HG02763 (cell line): ENCODE data around the gene CLCN3.
"Not testable (repeated sequence)": the region's sequence is repeated elsewhere in the genome, so short reads cannot be mapped to it uniquely, and the experiment has no call there.

Source experiments
- ATAC-seq: cut with Tn5 transposase; IDR thresholded peaks from one replicate; pipeline ENCODE4 v1.9.1; 2021; ENCODE audit warnings: mild to moderate bottlenecking, moderate library complexity; ENCODE audit not compliant: unreplicated experiment

The CLCN3 gene

DNA sequence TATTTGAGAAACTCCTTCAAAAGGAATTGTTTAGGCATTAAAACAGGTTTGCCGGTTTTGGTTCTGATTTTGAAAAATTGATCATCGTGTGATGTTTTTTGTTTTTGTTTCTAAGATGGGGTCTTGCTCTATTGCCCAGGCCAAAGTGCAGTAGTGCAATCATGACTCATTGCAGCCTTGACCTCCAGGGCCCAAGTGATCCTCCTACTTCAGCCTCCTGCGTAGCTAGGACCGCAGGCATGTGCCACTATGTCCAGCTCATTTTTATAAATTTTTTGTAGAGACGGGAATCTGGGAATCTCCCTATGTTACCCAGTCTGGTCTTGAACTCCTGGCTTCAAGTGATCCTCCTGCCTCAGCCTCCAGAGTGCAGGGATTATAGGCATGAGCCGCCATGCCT is 35.0 kb downstream of the CLCN3 start:
- ATAC-seq: no peak

DNA sequence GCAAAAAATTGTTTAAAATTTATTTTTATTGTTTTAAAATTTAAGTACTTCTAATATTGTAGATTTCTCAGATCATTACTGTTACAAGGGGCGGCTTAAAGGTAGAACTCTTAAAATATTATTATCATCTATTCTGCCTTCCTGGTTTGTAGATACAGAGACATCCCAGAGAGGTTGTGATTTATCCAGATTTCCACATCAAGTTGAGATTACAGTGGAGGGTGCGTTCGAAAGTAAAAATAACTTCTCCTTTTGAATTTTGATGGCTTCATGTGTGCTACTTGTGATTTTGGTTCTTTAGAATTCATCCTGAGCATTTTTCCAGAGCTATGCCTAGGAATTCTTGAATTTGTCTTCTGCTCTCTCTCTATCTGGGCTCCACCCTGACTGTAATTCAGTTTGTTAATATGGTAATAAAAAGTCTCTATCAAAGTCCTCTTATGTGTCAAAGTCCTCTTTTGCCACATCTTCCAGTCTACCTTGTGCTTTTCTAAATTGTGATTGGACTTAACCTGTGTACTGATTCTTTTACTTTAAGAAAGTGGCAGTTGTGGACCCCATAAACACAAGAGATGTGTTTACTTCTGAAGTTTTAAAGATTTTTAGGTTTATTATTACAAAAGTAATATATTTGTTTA is 37.2 kb downstream of the CLCN3 start:
- no peak for ATAC-seq

DNA sequence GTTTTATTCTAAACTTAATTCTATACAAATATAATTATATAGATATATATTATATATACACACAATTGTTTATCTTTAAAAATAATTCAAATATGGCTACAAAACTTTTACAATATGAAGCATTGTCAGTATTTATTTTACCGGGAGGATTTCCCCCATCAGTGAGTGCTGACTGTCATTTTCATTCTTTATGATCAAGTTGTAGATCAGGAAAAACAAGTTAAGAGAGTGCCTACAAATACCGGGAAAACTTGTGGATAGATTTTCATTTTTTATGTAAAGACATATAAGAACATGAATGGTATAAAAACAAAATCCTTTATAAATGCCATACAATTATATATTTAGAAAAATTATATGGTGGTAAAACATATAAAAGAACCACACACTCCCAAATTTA is 37.8 kb downstream of the CLCN3 start:
- ATAC-seq: no peak

DNA sequence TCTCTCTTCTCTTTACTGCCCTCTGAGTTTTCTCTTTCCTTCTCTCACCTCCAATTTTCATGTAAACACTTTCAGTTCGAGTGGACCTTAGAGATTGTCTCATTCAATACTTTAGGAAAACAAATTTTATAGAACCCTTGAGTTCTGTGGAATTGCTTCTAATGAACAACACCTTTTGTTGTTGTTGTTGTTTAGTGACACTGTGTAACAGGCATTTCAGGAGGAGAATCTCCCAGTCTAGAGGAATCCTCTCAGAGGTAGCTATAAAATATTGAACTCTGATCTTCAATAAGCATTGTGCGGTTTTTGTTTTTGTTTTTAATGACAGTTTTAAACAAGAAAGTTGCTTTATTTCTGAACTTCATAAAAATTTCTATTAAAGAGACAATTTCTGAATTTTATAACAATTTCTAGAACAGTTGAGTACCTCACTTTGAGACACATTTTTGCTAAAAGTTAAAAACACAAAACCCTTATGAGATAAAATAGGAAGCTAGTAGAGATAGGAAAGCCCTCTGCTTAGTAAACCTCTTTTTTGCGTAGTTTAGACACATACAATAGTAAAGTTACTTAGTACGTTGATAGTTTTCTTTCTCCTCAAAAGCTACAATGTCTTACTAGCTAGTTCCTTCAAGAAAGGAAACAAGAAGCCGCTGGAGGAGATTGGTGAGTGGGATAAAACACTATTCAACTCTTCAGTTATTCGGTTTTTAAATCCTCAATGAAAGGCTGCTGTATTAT is 38.8 kb downstream of the CLCN3 start:
- ATAC-seq: no peak

DNA sequence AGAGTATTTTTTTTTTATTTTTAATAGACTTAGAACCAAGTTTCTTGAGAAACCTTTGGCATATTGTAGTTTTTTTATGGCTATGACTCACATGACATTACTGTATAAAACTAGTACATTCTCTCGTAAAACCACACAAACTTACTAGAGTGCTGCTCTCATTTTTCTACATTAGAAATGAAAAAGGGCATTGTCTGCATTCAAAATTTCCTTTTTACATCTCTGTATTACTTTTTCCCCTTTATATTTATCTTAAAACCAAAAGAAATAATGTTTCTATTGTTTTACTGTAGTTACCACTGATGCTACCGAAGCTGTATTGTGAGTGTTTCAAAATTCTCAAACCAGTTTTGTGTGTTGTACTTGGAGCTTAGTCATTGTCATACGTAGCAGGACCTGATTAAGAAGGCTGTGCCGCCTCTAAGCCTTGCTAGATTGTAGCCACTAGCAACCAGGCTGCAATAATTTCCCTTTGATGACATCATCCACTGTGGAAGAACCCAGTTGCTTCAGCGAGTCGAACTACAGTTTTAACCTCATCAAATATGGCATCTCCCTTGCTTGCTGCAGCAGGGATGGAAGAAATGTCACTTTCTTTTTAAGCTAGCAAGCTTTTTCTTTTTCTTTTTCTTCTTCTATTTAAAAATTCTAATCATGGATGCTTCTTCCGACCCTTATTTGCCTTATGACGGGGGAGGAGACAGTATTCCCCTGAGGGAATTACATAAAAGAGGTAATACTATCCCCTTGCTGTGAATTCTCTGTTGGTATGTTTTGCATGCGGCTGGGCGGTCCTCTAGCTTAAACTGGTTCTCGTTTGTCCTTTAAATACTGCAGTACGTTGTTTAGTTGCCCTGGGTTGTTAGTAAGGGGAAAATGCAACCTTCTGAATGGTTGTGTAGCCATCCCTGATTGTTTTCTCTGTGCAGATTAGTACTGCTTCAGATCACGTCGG is 39.6 kb downstream of the CLCN3 start:
- ATAC-seq: peak; percentile 94

DNA sequence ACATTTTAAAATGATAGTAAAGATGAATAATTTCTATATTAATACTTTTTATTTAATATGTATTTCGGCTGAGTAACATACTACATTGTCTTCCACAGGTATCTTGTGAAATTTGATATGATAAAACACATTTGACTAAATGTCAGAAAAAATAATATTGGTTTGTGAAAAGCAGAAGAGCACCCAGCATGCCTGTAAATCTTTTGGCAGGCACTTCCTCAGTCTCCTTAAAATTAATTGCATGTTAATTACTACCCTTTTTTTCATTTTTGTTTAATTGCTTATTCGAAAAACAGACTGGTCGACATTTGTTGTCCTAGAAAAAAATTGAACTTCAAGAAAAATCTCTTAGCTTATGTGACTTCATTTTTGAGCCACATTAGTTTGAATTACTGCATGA is 40.6 kb downstream of the CLCN3 start:
- ATAC-seq: no peak

DNA sequence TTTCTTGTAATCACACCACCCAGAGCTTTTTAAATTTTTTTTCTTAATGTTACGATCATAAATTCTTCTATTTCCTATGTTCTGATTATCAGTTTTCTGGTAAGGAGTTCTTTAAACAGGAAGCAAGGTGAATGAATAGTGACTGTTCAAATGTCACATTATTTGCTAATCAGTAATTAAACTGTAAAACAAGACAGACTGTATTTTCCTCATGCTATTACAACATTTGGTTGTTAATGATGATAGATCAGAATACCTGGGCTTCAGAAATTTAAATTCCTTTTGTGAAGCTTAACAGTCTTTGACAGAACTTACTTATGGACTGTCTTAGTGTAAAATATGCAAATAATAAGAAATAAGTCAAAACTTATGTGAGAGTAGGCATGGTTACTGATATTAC is 41.4 kb downstream of the CLCN3 start:
- ATAC-seq: no peak

DNA sequence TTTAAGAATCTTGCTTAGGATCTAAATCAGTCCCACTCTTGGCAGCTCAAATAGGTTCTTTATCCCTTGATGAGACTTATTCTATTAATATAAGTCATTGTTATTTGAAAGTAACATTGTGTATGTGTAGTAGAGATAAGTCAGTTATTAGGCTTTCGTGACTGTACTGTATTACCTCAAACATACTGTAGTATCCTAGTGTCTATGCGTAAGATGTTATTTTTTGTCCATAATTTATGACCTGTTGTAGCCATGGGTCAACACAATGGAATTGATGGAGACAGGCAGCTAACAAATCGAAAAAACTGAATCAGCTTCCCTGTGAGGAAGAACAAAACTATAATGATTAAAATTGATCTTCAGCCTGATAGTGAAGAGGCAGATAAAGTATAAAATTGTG is 41.8 kb downstream of the CLCN3 start:
- ATAC-seq: no peak

DNA sequence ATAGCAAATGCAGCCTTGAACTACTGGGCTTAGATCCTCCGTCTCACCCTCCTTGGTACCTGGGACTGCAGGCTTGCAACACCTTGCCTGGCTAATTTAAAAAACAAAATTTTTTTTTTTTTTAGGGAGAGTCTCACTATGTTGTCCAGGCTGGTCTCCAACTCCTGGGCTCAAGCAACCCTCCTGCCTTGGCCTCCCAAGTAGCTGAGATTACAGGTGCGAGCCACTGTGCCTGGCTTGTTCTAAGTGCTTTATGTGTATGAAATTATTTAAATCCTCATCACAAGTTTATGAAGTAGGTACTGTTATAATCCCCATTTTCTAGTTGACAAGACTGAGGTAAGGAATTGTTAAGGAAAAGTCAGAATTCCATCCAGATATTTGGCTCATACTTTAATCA is 43.0 kb downstream of the CLCN3 start:
- ATAC-seq: no peak

DNA sequence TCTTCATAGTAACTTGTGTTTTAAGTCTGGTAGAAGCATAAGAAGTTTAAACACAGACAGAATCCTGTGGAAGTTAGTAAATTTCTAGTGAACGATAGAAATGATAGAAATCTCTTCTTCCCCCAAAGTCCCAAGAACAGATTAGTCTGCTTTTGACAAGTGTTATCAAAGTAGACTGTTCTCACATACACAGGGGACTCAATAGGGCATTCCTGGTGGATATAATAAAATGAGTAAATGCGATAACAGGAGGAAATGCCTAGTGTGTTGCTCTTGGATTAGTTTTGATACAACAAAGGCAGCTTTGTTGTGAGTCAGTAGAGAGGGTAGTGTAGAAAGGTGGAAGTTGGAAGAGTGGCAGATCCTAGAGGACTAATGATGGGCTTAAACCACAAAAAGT is 43.5 kb downstream of the CLCN3 start:
- ATAC-seq: no peak

DNA sequence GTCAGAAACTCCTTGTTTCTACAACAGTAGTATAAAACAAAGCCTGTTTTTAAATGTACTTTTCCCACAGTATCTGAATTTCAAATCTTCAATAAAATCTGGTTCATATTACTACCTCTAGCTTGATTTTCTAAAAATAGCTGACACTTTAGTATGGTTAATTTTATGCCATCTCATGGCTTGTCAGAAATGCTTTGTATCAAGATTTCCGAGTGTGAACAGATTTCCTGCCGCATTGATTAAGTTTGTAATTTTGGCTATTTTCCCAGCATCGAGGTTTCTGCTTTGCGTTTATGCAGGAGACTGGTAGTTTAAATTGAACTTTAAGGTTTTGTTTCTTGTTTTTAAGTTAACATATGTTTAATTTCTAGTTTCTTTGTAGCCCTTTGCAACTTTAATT is 44.2 kb downstream of the CLCN3 start:
- no peak for ATAC-seq

DNA sequence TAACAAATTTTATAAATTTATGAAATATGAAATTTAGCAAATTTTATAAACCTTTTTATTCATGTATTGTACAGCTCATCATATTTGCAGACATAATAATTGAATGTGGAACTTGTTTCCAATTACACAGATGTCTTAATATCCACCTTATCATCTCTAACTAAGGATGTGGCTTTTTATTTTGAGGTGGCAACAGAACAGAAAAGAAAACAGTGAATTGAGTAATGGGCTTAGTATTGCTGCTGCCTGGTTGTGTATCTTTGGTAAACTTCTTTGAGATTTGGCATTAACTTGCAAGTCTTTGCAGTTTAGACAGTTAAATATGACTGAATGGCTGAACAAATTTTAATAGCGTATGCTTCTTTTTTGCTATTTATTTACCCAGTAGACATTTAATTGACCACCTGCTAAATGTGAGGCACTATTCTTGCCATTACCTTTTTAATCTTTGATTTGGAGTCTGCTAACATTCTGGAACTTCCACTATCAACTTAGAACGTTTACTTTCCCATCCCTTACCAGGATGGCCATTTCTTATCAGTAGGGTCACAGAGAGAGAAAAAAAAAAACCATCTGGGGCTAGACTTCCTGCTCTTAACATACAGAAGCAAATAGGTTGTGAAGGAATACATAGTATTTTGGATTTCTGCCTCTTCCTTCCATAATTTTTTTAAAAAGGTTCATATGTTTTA is 44.8 kb downstream of the CLCN3 start:
- no peak for ATAC-seq

DNA sequence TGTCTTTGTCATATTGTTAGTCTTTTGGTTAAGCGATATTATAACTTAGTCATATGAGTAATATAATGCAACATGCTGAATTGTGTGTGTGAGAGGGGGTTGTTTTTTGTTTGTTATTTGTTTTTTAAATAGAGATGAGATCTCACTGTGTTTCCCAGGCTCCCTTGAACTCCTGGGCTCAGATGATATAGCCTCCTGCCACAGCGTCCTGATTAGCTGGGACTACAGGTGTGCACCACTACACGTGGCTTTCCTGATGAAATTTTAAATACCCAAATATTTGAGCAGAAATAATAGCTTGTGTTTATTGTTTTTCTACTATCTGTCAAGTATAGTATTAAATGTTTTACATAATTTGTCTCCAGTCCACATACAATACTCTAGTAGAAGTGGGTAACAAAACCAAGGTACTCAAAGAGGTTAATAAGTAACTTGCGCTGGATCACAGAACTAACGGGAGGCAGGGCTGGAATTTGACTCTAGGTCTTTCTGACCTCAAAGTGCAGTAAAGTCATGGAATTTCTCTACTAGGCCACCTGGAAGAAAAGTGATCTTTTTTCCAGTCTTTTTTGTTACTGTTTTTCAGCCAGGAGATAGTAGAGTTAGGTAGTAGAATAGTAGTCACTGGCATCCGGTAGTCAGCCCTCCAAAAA is 47.8 kb downstream of the CLCN3 start:
- ATAC-seq: no peak

DNA sequence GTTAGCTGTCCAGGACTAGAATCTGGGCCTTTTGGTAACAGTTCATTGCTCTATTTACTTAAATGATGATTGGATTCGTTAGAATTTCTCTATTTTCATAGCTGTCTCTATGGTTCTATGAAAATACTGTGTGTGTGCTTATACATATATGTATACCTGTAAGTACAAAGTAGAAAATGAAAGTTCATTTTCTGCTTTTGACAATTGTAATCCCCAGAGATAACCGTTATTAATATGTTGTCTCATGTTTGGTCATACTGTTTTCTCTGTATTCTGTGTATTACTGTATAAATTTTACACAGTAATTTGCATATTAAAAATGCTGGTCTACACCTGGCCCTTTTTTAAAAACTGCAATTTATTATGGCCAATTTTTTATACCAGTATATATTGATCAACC is 55.4 kb downstream of the CLCN3 start:
- no peak for ATAC-seq

DNA sequence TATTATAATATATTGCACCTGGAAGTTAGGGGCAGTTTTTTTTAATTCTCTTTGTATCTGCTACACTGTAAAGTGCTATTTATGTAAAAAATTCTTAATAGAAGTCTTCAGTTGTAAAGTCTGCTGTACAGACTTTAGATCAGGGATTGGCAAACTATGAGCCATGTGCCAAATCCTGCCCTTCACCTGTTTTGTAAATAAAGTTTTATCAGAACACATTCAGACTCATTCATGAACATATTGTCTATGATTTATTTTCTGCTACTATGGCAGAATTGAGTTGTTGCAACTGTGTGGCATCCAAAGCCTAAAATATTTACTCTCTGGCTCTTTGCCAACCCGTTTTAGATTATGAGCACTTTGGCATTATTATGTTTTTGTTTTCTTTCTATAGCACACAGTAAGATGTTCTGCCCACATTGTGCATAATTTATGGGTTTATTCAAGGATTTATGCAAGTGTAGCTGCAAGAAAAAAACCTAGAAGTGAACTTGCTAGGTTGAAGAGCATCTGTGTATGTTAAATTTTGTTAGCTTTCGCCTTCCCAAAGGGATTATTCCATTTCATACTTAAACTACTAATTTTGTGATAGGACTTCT is 56.9 kb downstream of the CLCN3 start:
- ATAC-seq: no peak

DNA sequence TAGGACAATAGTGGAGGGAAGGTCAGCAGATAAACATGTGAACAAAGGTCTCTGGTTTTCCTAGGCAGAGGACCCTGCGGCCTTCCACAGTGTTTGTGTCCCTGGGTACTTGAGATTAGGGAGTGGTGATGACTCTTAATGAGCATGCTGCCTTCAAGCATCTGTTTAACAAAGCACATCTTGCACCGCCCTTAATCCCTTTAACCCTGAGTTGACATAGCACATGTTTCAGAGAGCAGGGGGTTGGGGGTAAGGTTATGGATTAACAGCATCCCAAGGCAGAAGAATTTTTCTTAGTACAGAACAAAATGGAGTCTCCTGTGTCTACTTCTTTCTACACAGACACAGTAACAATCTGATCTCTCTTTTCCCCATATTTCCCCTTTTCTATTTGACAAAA is 58.1 kb downstream of the CLCN3 start:
- not testable (repeated sequence) for ATAC-seq

DNA sequence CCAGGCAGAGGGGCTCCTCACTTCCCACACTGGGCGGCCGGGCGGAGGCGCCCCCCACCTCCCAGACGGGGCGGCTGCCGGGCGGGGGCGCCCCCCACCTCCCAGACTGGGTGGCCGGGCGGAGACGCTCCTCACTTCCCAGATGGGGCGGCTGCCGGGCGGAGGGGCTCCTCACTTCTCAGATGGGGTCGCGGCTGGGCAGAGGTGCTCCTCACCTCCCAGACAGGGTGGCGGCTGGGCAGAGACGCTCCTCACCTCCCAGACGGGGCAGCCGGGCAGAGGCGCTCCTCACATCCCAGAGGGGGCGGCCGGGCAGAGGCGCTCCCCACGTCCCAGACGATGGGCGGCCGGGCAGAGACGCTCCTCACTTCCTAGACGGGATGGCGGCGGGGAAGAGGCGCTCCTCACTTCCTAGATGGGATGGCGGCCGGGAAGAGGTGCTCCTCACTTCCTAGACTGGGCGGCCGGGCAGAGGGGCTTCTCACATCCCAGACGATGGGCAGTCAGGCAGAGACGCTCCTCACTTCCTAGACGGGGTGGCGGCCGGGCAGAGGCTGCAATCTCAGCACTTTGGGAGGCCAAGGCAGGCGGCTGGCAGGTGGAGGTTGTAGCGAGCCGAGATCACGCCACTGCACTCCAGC is 58.7 kb downstream of the CLCN3 start:
- ATAC-seq: not testable (repeated sequence)

DNA sequence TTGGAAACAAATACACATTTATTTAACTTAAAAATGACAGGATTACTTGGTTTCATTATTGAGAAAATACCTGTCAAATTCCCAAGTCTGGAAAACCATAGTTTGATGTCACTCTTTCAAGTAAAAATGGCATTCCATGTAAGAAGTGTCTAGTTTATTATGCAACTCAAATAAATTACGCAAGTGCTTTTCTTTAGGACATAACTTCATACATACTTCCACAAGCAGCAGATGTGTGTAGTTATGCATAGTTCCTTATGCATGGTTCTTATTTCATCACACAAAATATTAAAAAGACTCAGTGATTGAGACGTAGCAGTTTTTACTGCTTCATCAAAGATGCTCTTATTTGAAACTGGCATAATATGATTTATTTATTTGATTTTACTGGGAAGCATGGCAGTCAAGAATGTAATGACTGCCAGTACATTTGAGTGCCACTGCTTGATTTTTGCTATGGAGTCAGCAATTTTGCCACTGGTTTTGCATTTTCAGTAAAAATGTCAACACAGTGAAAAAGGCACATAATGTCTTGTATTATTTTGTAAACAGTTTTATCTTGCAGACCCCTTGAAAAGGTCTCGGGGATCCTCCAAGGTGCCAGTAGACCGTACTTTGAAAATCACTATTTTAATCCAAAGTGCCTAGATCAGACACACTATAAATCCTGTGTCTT is 62.1 kb downstream of the CLCN3 start:
- no peak for ATAC-seq

DNA sequence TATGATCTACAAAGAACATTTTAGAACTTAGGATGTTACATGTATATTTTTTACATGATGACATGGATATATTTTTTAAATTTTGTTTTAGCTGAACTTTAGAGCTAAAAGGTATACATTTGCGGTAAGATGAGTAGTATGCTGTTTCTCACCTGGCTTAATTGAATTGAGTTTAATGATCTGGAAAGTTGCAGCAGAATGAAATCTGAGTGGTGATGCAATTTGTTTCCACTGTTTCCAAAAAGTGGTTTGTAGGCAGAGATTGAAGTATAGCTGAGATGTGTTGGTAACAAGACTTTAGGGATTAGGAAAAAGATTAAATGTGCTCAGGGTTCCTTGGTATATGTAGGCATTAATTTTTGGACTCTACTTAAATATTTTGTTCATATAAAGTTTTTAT is 69.3 kb downstream of the CLCN3 start:
- no peak for ATAC-seq
